Measurements from ENCODE around the gene PPP1R27.
"Not testable (repeated sequence)": the region's sequence is repeated elsewhere in the genome, so short reads cannot be mapped to it uniquely, and the experiment has no call there.

Gene PPP1R27

GRCh38 chr17:81842725-81843504, 8.1 kb upstream of the PPP1R27 start:
- no peak overlapping the region for H3K27ac ChIP-seq
- peaks cover 5% of the 10 kb centered on the region; the same call in 1 of the 2 replicates for H3K36me3 ChIP-seq (ENCODE audit: insufficient read depth)
- no peaks in the 10 kb centered on the region for H3K27me3 ChIP-seq (ENCODE audit: insufficient read depth, low read depth)
- H3K4me3 ChIP-seq (IDR thresholded peaks at IDR 0.05; ENCODE audit: insufficient read depth, low read depth, low read length) = no peak overlapping the region
- TF ChIP-seq, protein P1, sequence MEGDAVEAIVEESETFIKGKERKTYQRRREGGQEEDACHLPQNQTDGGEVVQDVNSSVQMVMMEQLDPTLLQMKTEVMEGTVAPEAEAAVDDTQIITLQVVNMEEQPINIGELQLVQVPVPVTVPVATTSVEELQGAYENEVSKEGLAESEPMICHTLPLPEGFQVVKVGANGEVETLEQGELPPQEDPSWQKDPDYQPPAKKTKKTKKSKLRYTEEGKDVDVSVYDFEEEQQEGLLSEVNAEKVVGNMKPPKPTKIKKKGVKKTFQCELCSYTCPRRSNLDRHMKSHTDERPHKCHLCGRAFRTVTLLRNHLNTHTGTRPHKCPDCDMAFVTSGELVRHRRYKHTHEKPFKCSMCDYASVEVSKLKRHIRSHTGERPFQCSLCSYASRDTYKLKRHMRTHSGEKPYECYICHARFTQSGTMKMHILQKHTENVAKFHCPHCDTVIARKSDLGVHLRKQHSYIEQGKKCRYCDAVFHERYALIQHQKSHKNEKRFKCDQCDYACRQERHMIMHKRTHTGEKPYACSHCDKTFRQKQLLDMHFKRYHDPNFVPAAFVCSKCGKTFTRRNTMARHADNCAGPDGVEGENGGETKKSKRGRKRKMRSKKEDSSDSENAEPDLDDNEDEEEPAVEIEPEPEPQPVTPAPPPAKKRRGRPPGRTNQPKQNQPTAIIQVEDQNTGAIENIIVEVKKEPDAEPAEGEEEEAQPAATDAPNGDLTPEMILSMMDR (conservative IDR thresholded peaks at IDR 0.05; ENCODE audit: low read depth, low read length) = no peak
- no peaks in the 10 kb centered on the region for H3K4me1 ChIP-seq (ENCODE audit: low read depth, poor library complexity, severe bottlenecking)
- H3K79me2 ChIP-seq (ENCODE audit: insufficient read depth, low read depth) = no peaks in the 10 kb centered on the region
- no peak overlapping the region for H3K9ac ChIP-seq
- no peak overlapping the region for H2AFZ ChIP-seq (ENCODE audit: low read depth)
- H4K20me1 ChIP-seq (ENCODE audit: insufficient read depth) = 0 out of 2 replicates have a peak, but pooled peaks cover 4% of the 10 kb centered on the region
- no peak overlapping the region for H3K4me2 ChIP-seq

- no peak overlapping the region for H3K27ac ChIP-seq
- H3K4me1 ChIP-seq (ENCODE audit: low read depth, poor library complexity, severe bottlenecking) = no peaks in the 10 kb centered on the region
- H3K27me3 ChIP-seq (ENCODE audit: insufficient read depth, low read depth) = no peaks in the 10 kb centered on the region
- H3K36me3 ChIP-seq (ENCODE audit: insufficient read depth) = peaks cover 5% of the 10 kb centered on the region; the same call in 1 of the 2 replicates
- no peak overlapping the region for H2AFZ ChIP-seq (ENCODE audit: low read depth)
- no peak overlapping the region for H3K4me3 ChIP-seq (IDR thresholded peaks at IDR 0.05; ENCODE audit: insufficient read depth, low read depth, low read length)
- H4K20me1 ChIP-seq (ENCODE audit: insufficient read depth) = 0 out of 2 replicates have a peak, but pooled peaks cover 4% of the 10 kb centered on the region
- no peak overlapping the region for H3K9ac ChIP-seq
- TF ChIP-seq, protein P1 (conservative IDR thresholded peaks at IDR 0.05; ENCODE audit: low read depth, low read length) = no peak
- no peak overlapping the region for H3K4me2 ChIP-seq
- no peaks in the 10 kb centered on the region for H3K79me2 ChIP-seq (ENCODE audit: insufficient read depth, low read depth)
Observed at GRCh38 chr17:81842378-81842724, 7.5 kb upstream of the PPP1R27 start.

DNA sequence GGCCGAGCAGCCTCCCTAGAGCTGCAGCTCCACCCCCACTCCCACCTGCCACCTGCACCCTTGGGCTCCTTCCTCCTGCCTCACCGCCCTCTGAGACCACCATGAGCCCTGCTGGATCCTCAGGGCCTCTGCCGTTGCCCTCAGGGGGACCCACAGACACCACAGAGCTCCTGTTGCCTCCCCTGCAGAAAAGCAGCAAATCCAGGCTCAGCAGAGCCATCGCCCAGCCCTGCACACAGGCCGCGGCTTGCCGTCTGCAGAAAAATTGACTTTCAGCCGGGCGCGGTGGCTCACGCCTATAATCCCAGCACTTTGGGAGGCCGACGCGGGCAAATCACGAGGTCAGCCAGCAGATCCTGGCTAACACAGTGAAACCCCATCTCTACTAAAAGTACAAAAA, 7.0 kb upstream of the PPP1R27 start:
- Histone ChIP-seq H3K9ac (no peak overlapping the region), H4K20me1 (ENCODE audit: insufficient read depth) (0 out of 2 replicates have a peak, but pooled peaks cover 4% of the 10 kb centered on the region), H3K4me2 (no peak overlapping the region), H3K27me3 (ENCODE audit: insufficient read depth, low read depth) (no peaks in the 10 kb centered on the region), H2AFZ (ENCODE audit: low read depth) (no peak overlapping the region), H3K27ac (no peak overlapping the region), H3K4me1 (ENCODE audit: low read depth, poor library complexity, severe bottlenecking) (no peaks in the 10 kb centered on the region), H3K79me2 (ENCODE audit: insufficient read depth, low read depth) (no peaks in the 10 kb centered on the region), H3K36me3 (ENCODE audit: insufficient read depth) (peaks cover 5% of the 10 kb centered on the region; the same call in 1 of the 2 replicates), H3K4me3 (IDR thresholded peaks at IDR 0.05; ENCODE audit: insufficient read depth, low read depth, low read length) (no peak overlapping the region)
- TF ChIP-seq, protein P1 (conservative IDR thresholded peaks at IDR 0.05; ENCODE audit: low read depth, low read length) = no peak

GRCh38 chr17:81840826-81841778, 6.3 kb upstream of the PPP1R27 start:
- TF ChIP-seq, protein P1 (conservative IDR thresholded peaks at IDR 0.05; ENCODE audit: low read depth, low read length) = no peak
- Histone ChIP-seq H2AFZ (ENCODE audit: low read depth) (no peak overlapping the region), H3K27me3 (ENCODE audit: insufficient read depth, low read depth) (no peaks in the 10 kb centered on the region), H3K4me3 (IDR thresholded peaks at IDR 0.05; ENCODE audit: insufficient read depth, low read depth, low read length) (no peak overlapping the region), H3K36me3 (ENCODE audit: insufficient read depth) (peaks cover 5% of the 10 kb centered on the region; the same call in 1 of the 2 replicates), H3K4me2 (no peak overlapping the region), H3K9ac (no peak overlapping the region), H4K20me1 (ENCODE audit: insufficient read depth) (0 out of 2 replicates have a peak, but pooled peaks cover 4% of the 10 kb centered on the region), H3K79me2 (ENCODE audit: insufficient read depth, low read depth) (no peaks in the 10 kb centered on the region), H3K4me1 (ENCODE audit: low read depth, poor library complexity, severe bottlenecking) (no peaks in the 10 kb centered on the region), H3K27ac (no peak overlapping the region)

DNA sequence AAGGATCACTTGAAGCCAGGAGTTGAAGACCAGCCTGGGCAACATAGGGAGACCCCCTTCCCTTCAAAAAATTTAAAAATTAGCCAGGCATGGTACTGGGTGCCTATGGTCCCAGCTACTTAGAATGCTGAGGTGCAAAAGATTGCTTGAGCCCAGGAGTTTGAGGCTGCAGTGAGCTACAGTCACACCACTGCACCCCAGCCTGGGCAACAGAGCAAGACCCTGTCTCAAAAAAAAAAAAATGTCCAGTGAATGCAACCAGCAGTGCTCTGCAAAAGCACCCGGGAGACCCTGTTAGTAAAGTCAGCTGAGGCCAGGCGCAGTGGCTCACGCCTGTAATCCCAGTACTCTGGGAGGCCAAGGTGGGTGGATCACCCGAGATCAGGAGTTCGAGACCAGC, 5.2 kb upstream of the PPP1R27 start:
- H4K20me1 ChIP-seq (ENCODE audit: insufficient read depth); H3K27ac ChIP-seq; H3K9ac ChIP-seq; H2AFZ ChIP-seq (ENCODE audit: low read depth); H3K4me3 ChIP-seq (IDR thresholded peaks at IDR 0.05; ENCODE audit: insufficient read depth, low read depth, low read length); H3K27me3 ChIP-seq (ENCODE audit: insufficient read depth, low read depth); H3K4me2 ChIP-seq; H3K36me3 ChIP-seq (ENCODE audit: insufficient read depth); H3K4me1 ChIP-seq (ENCODE audit: low read depth, poor library complexity, severe bottlenecking); H3K79me2 ChIP-seq (ENCODE audit: insufficient read depth, low read depth): not testable (repeated sequence)
